ENCODE measurements around the gene SYF2.

The SYF2 gene

DNA sequence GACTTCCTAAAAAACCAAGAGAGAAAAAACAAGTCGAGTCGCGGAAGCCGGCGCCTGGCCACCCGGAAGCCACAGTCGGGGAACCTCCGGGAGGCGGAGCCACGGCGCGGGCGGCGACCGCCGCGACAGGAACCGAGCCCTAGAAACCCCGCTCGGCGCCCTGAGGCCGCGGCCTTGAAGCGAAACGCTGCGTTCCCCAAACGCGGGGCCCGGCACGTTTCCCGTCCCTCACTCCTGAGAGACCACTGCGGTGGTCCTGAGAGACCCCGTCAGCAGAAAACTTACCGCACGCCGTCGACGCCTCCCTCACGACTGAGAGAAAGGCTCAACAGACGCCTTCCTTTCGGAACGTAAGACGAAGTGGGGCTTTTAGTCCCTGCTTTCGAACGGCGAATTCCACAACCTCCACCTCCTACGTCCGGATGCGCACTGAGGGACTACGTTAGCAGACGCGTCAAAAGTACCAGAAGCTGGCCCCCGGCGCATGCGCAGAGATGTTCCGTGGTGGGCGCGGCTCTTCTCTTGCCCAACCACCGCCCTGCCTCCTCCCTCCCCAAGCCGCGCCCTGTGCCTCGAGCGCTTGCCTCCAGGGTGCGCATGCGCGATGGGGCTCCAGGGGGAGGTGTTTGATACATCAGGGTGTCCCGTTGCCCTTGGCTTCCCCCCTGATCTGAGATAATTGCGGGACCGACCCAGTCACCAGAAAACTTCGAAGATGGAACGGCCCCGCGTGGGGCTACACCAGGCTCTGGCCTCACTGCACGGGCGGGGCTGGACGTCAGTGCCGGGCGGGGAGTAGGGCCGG lies 14.9 kb upstream of the SYF2 start, which contains the start of gene RSRP1 (continued):
- TF ChIP-seq, protein P1, sequence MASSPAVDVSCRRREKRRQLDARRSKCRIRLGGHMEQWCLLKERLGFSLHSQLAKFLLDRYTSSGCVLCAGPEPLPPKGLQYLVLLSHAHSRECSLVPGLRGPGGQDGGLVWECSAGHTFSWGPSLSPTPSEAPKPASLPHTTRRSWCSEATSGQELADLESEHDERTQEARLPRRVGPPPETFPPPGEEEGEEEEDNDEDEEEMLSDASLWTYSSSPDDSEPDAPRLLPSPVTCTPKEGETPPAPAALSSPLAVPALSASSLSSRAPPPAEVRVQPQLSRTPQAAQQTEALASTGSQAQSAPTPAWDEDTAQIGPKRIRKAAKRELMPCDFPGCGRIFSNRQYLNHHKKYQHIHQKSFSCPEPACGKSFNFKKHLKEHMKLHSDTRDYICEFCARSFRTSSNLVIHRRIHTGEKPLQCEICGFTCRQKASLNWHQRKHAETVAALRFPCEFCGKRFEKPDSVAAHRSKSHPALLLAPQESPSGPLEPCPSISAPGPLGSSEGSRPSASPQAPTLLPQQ (tag by site-specific recombination; IDR thresholded peaks at IDR 0.05), result peak; percentile 86
- TF ChIP-seq ZNF133 (tag by site-specific recombination; IDR thresholded peaks at IDR 0.05) (peak; percentile 36; the same call in 1 of the 2 replicates), ZNF585B (tag by site-specific recombination; IDR thresholded peaks at IDR 0.05) (no peak), KLF10 (tag by site-specific recombination; IDR thresholded peaks at IDR 0.05) (peak; percentile 94), REPIN1 (tag by site-specific recombination; IDR thresholded peaks at IDR 0.05; ENCODE audit: low read depth) (peak; percentile 94), KLF1 (tag by site-specific recombination; IDR thresholded peaks at IDR 0.05) (peak; percentile 99), ZNF324 (tag by site-specific recombination; IDR thresholded peaks at IDR 0.05) (peak; percentile 94), HOXD13 (CRISPR knock-in tag; IDR thresholded peaks at IDR 0.05; ENCODE audit: borderline replicate concordance) (no peak), GFI1B (tag by site-specific recombination; IDR thresholded peaks at IDR 0.05) (0 out of 2 replicates have a peak, but pooled peaks have one; percentile 29), ZNF664 (tag by site-specific recombination; IDR thresholded peaks at IDR 0.05) (0 out of 2 replicates have a peak, but pooled peaks have one; percentile 16), KLF8 (tag by site-specific recombination; IDR thresholded peaks at IDR 0.05) (peak; percentile 97), ZNF223 (tag by site-specific recombination; IDR thresholded peaks at IDR 0.05) (no peak), ZBTB21 (tag by site-specific recombination; IDR thresholded peaks at IDR 0.05) (peak; percentile 72), ZNF501 (tag by site-specific recombination; IDR thresholded peaks at IDR 0.05) (peak; percentile 99), ZNF629 (tag by site-specific recombination; IDR thresholded peaks at IDR 0.05) (peak; percentile 92), ZNF10 (tag by site-specific recombination; IDR thresholded peaks at IDR 0.05) (peak; percentile 64; the same call in 1 of the 2 replicates), SETDB1 (IDR thresholded peaks at IDR 0.05; ENCODE audit: insufficient read length, low read length) (no peak), ZNF19 (tag by site-specific recombination; IDR thresholded peaks at IDR 0.05; ENCODE audit: low read depth) (no peak), SP7 (tag by site-specific recombination; IDR thresholded peaks at IDR 0.05) (peak; percentile 91), SP3 (tag by site-specific recombination; IDR thresholded peaks at IDR 0.05) (peak; percentile 82), ZNF555 (tag by site-specific recombination; conservative IDR thresholded peaks at IDR 0.05) (no peak), ZNF701 (tag by site-specific recombination; IDR thresholded peaks at IDR 0.05) (no peak; the same call in 1 of the 2 replicates), ZNF169 (tag by site-specific recombination; IDR thresholded peaks at IDR 0.05) (peak; percentile 72; the same call in 1 of the 2 replicates), ZNF16 (tag by site-specific recombination; IDR thresholded peaks at IDR 0.05; ENCODE audit: low read depth) (no peak)
- TF ChIP-seq, protein P2, sequence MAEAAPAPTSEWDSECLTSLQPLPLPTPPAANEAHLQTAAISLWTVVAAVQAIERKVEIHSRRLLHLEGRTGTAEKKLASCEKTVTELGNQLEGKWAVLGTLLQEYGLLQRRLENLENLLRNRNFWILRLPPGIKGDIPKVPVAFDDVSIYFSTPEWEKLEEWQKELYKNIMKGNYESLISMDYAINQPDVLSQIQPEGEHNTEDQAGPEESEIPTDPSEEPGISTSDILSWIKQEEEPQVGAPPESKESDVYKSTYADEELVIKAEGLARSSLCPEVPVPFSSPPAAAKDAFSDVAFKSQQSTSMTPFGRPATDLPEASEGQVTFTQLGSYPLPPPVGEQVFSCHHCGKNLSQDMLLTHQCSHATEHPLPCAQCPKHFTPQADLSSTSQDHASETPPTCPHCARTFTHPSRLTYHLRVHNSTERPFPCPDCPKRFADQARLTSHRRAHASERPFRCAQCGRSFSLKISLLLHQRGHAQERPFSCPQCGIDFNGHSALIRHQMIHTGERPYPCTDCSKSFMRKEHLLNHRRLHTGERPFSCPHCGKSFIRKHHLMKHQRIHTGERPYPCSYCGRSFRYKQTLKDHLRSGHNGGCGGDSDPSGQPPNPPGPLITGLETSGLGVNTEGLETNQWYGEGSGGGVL (tag by site-specific recombination; IDR thresholded peaks at IDR 0.05), result peak; percentile 74
- TF ChIP-seq, protein P3, sequence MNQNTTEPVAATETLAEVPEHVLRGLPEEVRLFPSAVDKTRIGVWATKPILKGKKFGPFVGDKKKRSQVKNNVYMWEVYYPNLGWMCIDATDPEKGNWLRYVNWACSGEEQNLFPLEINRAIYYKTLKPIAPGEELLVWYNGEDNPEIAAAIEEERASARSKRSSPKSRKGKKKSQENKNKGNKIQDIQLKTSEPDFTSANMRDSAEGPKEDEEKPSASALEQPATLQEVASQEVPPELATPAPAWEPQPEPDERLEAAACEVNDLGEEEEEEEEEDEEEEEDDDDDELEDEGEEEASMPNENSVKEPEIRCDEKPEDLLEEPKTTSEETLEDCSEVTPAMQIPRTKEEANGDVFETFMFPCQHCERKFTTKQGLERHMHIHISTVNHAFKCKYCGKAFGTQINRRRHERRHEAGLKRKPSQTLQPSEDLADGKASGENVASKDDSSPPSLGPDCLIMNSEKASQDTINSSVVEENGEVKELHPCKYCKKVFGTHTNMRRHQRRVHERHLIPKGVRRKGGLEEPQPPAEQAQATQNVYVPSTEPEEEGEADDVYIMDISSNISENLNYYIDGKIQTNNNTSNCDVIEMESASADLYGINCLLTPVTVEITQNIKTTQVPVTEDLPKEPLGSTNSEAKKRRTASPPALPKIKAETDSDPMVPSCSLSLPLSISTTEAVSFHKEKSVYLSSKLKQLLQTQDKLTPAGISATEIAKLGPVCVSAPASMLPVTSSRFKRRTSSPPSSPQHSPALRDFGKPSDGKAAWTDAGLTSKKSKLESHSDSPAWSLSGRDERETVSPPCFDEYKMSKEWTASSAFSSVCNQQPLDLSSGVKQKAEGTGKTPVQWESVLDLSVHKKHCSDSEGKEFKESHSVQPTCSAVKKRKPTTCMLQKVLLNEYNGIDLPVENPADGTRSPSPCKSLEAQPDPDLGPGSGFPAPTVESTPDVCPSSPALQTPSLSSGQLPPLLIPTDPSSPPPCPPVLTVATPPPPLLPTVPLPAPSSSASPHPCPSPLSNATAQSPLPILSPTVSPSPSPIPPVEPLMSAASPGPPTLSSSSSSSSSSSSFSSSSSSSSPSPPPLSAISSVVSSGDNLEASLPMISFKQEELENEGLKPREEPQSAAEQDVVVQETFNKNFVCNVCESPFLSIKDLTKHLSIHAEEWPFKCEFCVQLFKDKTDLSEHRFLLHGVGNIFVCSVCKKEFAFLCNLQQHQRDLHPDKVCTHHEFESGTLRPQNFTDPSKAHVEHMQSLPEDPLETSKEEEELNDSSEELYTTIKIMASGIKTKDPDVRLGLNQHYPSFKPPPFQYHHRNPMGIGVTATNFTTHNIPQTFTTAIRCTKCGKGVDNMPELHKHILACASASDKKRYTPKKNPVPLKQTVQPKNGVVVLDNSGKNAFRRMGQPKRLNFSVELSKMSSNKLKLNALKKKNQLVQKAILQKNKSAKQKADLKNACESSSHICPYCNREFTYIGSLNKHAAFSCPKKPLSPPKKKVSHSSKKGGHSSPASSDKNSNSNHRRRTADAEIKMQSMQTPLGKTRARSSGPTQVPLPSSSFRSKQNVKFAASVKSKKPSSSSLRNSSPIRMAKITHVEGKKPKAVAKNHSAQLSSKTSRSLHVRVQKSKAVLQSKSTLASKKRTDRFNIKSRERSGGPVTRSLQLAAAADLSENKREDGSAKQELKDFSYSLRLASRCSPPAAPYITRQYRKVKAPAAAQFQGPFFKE (tag by site-specific recombination; IDR thresholded peaks at IDR 0.05; ENCODE audit: borderline replicate concordance), result no peak
- TF ChIP-seq, protein P4, sequence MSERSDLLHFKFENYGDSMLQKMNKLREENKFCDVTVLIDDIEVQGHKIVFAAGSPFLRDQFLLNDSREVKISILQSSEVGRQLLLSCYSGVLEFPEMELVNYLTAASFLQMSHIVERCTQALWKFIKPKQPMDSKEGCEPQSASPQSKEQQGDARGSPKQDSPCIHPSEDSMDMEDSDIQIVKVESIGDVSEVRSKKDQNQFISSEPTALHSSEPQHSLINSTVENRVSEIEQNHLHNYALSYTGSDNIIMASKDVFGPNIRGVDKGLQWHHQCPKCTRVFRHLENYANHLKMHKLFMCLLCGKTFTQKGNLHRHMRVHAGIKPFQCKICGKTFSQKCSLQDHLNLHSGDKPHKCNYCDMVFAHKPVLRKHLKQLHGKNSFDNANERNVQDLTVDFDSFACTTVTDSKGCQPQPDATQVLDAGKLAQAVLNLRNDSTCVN (tag by site-specific recombination; optimal IDR thresholded peaks at IDR 0.05), result peak; percentile 46
- TF ChIP-seq, protein P5, sequence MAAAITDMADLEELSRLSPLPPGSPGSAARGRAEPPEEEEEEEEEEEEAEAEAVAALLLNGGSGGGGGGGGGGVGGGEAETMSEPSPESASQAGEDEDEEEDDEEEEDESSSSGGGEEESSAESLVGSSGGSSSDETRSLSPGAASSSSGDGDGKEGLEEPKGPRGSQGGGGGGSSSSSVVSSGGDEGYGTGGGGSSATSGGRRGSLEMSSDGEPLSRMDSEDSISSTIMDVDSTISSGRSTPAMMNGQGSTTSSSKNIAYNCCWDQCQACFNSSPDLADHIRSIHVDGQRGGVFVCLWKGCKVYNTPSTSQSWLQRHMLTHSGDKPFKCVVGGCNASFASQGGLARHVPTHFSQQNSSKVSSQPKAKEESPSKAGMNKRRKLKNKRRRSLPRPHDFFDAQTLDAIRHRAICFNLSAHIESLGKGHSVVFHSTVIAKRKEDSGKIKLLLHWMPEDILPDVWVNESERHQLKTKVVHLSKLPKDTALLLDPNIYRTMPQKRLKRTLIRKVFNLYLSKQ (tag by site-specific recombination; IDR thresholded peaks at IDR 0.05; ENCODE audit: borderline replicate concordance), result no peak

Data from HEK293 (cell line).